SH-SY5Y (cell line): Measurements from ENCODE around the gene LRP1.

Experiments
- GATA2 ChIP-seq: IDR thresholded peaks from 2 replicates; pipeline ENCODE4 v1.6.1; 2011; ENCODE audit warnings: mild to moderate bottlenecking, low read depth, low read length
- GATA3 ChIP-seq: IDR thresholded peaks from 2 replicates; pipeline ENCODE4 v1.6.1; 2011; ENCODE audit warnings: low read depth, mild to moderate bottlenecking, low read length, moderate library complexity

DNA sequence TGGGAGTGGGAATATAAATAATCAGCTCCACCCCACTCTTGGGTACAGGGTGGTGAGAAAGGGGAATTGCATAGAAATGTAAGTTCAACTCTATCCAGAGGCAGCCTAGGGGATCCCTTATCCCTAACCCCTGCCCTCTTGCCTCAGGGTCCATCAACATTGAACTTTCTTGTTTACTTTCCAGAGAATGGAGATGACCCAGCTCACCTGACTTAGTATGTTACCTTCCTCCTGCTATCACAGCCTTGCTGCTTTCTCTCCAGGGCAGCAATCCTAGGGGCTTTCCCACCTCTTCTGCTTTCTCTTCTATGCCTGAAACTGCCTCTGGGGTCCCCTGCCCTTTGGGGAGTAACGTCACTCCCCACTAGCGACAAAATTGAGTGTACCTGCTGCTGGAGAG is 2.7 kb downstream of the LRP1 start:
- TF ChIP-seq GATA2 (no peak), GATA3 (no peak)
